ENCODE data around the gene CCDC85A.

GRCh38 chr2:56379066-56379465, 195.3 kb downstream of the CCDC85A start:
- TF ChIP-seq, protein P1, sequence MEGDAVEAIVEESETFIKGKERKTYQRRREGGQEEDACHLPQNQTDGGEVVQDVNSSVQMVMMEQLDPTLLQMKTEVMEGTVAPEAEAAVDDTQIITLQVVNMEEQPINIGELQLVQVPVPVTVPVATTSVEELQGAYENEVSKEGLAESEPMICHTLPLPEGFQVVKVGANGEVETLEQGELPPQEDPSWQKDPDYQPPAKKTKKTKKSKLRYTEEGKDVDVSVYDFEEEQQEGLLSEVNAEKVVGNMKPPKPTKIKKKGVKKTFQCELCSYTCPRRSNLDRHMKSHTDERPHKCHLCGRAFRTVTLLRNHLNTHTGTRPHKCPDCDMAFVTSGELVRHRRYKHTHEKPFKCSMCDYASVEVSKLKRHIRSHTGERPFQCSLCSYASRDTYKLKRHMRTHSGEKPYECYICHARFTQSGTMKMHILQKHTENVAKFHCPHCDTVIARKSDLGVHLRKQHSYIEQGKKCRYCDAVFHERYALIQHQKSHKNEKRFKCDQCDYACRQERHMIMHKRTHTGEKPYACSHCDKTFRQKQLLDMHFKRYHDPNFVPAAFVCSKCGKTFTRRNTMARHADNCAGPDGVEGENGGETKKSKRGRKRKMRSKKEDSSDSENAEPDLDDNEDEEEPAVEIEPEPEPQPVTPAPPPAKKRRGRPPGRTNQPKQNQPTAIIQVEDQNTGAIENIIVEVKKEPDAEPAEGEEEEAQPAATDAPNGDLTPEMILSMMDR (conservative IDR thresholded peaks at IDR 0.05), result no peak
- TF ChIP-seq ZFX (IDR thresholded peaks at IDR 0.05), result no peak

All from C4-2B (cell line).